Skeletal muscle satellite cell (primary cell): ENCODE measurements around the gene COX19.
A peak's percentile ranks its signal among the peaks of the same experiment; 100 is the strongest.

Source experiments
- H3K27me3 ChIP-seq: 2 replicates; pipeline ENCODE4 v1.7.0; 2013; ENCODE audit warnings: low read length; ENCODE audit not compliant: control insufficient read depth, insufficient read depth
- H3K36me3 ChIP-seq: 2 replicates; pipeline ENCODE4 v1.7.0; 2013; ENCODE audit warnings: mild to moderate bottlenecking, control low read depth, low read length; ENCODE audit not compliant: insufficient read depth
- H3K4me1 ChIP-seq: 2 replicates; pipeline ENCODE4 v1.7.0; 2013; ENCODE audit warnings: low read length; ENCODE audit not compliant: control insufficient read depth, insufficient read depth
- H3K4me2 ChIP-seq: 2 replicates; pipeline ENCODE4 v1.7.0; 2013; ENCODE audit warnings: mild to moderate bottlenecking, low read length
- H3K4me3 ChIP-seq: 2 replicates; pipeline ENCODE4 v1.7.0; 2013; ENCODE audit warnings: low read length
- H3K9ac ChIP-seq: 2 replicates; pipeline ENCODE4 v1.7.0; 2013; ENCODE audit warnings: mild to moderate bottlenecking, low read depth, low read length, moderate library complexity
- H3K9me3 ChIP-seq: replicated peaks from 2 replicates; pipeline ENCODE4 v1.7.0; 2013; ENCODE audit warnings: mild to moderate bottlenecking, control low read depth, low read length

COX19 gene

DNA sequence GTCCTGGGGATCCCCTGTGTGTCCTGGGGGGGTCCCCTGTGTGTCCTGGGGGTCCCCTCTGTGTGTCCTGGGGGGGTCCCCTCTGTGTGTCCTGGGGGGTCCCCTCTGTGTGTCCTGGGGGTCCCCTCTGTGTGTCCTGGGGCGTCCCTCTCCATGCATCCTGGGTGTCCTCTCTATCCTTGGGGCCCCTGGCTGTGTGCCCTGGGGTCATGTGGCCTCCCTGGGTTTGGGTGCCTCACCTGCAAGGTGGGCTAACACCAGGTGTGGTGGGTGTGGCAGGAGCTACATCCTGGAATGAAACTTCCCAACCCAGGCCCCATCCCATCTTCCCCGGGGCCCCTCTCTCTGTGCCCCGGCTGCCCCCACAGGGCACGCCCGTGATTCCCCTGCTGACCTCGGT is 12.6 kb upstream of the COX19 start:
- no peak overlapping the region for H3K4me3 ChIP-seq
- no peak overlapping the region for H3K9ac ChIP-seq
- peaks cover 10% of the 10 kb centered on the region for H3K4me1 ChIP-seq
- no peaks in the 10 kb centered on the region for H3K9me3 ChIP-seq
- no peak overlapping the region for H3K4me2 ChIP-seq
- H3K36me3 ChIP-seq, result no peaks in the 10 kb centered on the region
- H3K27me3 ChIP-seq, result peaks cover 32% of the 10 kb centered on the region

DNA sequence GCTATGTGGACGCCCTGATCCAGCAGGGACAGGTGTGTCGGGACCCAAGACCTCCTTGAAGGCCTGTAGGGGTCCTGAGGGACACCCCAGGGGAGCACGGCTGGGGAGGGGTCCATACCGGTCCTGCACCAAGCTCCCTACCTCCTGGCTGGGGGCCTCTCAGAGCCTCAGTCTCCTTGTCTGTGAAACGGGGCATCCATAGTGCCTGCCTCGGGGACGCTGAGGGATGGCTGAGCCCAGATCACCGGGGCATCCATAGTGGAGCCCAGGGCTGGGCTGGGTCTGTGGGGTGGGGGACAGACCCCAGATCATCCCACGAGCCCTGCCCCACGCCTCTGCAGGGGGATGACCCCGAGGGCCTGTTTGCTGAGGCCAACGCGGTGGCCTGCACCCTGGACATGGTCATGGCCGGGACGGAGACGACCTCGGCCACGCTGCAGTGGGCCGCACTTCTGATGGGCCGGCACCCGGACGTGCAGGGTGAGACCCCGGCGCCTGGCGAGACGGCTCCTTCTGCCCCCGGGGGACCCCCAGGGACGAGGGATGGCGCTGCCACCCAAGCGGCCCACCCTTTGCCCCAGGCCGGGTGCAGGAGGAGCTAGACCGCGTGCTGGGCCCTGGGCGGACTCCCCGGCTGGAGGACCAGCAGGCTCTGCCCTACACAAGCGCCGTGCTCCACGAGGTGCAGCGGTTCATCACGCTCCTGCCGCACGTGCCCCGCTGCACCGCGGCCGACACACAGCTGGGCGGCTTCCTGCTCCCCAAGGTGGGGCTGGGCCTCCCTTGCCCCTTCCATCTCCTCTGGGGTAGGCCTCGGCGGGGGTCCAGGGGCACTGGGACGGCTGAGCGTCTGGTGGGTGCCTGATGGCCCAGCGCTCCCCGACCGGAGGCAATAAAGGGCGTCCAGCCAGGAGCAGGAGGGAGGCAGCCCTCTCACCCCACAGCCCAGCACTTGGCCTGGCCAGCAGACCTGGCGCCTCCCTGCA is 11.7 kb upstream of the COX19 start:
- Histone ChIP-seq H3K9me3 (no peaks in the 10 kb centered on the region), H3K27me3 (peaks cover 38% of the 10 kb centered on the region), H3K36me3 (no peaks in the 10 kb centered on the region), H3K4me1 (peaks cover 10% of the 10 kb centered on the region), H3K4me2 (peak overlapping the region; percentile 69), H3K9ac (no peak overlapping the region), H3K4me3 (no peak overlapping the region)

DNA sequence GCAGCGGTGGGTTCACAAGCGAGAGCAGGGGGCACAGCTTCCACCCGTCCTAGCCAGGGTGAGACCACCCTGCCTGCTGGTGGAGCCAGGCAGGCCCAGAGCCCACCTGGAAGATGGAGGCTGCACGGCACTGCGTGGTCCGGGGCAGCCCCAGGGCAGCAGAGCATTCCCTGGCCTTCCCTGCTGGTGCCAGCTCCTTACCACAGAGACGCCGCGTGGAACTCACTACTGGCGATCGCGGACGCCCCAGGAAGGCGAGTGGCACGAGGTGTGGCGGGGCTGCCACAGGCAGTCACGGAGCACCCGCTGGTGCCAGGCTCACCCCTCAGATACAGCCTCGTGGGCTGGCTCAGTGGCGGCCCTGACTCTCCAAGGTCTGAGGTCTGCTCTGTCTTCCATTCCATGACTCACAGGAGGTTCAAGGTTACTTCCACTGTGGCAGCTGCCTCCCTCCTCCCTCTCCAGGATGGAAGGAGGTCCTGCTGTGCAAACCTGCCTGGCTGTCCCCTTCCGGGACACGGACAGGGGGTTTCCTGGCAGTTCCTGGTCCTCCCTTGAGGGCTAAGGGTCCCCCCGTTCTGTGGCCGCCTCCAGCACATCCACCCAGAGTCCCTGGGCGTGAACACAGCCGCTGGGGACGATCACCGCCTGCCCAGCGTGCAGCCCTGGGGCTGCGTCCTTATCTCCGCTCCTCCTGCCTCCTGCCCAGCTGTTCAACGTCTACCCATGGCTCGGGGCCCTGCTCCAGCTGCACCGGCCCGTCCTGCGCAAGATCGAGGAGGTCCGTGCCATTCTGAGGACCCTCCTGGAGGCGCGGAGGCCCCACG is 10.8 kb upstream of the COX19 start:
- peaks cover 33% of the 10 kb centered on the region for H3K27me3 ChIP-seq
- H3K9ac ChIP-seq, result no peak overlapping the region

DNA sequence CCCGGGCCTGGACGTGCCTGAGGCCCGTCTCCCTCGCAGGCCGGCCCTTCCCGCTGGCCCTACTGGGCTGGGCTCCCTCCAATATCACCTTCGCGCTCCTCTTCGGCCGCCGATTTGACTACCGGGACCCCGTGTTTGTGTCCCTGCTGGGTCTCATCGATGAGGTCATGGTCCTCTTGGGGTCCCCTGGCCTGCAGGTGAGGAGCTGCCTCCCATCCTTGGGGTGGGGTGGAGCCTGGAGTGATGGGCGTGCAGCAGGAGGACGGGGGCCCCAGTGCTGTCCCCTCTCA is 9.7 kb upstream of the COX19 start:
- H3K36me3 ChIP-seq, result no peaks in the 10 kb centered on the region
- H3K4me2 ChIP-seq, result no peak overlapping the region
- H3K4me3 ChIP-seq, result no peak overlapping the region
- H3K27me3 ChIP-seq, result peaks cover 26% of the 10 kb centered on the region
- no peak overlapping the region for H3K9ac ChIP-seq
- no peaks in the 10 kb centered on the region for H3K9me3 ChIP-seq
- H3K4me1 ChIP-seq, result peaks cover 10% of the 10 kb centered on the region

More for the DNA sequence above, 10.8 kb upstream of the COX19 start:
- H3K9me3 ChIP-seq, result no peaks in the 10 kb centered on the region
- peaks cover 10% of the 10 kb centered on the region for H3K4me1 ChIP-seq
- H3K4me3 ChIP-seq, result no peak overlapping the region
- peak overlapping the region; percentile 69 for H3K4me2 ChIP-seq
- no peaks in the 10 kb centered on the region for H3K36me3 ChIP-seq

DNA sequence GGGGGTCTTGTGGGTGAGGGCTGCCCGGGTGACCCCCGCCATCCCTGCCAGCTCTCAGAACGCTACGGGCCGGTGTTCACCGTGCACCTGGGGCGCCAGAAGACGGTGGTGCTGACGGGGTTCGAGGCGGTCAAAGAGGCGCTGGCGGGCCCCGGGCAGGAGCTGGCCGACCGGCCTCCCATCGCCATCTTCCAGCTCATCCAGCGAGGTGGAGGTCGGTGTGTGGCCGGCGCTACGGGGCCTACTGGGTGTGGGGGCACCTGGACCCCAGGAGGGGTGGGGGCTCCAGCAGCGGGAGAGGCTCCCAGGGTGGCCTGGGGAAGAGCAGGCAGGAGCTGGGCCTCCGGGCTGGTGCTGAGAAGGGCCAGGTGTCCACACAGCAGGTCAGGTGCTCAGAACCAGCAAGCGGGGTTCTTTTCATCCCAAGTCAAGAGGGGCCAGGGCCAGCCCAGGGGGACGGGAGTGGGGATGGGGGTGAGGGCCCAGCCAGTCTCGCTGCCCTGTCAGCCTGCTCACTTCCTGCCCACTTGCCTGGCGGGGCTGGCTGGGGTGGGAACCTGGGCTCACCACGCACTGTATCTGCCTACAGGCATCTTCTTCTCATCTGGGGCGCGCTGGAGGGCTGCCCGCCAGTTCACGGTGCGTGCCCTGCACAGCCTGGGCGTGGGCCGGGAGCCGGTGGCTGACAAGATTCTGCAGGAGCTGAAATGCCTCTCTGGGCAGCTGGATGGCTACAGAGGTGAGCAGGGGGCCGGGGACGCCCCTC is 9.2 kb upstream of the COX19 start:
- no peak overlapping the region for H3K9ac ChIP-seq

DNA sequence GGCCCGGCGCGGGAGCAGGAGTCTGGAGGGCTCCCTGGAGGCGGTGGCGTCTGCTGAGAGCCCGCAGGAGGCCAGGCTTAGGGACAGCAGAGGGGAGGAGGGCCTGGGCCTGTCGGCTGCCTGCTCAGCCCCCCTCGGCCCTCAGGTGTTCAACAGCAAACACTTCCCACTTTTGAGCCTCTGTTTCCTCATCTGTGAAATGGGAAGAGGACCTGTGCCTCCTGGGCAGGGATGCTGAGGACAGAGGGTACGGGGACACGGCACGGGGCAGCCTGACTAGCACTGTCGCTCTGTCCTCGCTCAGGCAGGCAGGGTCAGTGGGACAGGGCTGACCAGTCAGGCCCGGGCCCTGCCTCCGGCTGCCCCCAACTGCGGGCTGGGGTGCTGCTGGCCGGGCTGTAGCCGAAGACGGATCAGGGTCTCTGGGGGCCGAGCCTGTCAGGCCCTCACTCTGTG is 8.3 kb upstream of the COX19 start:
- H3K4me3 ChIP-seq, result no peak overlapping the region
- H3K36me3 ChIP-seq, result no peaks in the 10 kb centered on the region
- peaks cover 30% of the 10 kb centered on the region for H3K27me3 ChIP-seq
- peaks cover 10% of the 10 kb centered on the region for H3K4me1 ChIP-seq
- H3K4me2 ChIP-seq, result no peak overlapping the region
- H3K9me3 ChIP-seq, result no peaks in the 10 kb centered on the region
- H3K9ac ChIP-seq, result no peak overlapping the region

More for the DNA sequence above, 9.2 kb upstream of the COX19 start:
- Histone ChIP-seq H3K27me3 (peaks cover 30% of the 10 kb centered on the region), H3K9me3 (no peaks in the 10 kb centered on the region), H3K4me2 (no peak overlapping the region), H3K4me3 (no peak overlapping the region), H3K36me3 (no peaks in the 10 kb centered on the region), H3K4me1 (peaks cover 10% of the 10 kb centered on the region)

DNA sequence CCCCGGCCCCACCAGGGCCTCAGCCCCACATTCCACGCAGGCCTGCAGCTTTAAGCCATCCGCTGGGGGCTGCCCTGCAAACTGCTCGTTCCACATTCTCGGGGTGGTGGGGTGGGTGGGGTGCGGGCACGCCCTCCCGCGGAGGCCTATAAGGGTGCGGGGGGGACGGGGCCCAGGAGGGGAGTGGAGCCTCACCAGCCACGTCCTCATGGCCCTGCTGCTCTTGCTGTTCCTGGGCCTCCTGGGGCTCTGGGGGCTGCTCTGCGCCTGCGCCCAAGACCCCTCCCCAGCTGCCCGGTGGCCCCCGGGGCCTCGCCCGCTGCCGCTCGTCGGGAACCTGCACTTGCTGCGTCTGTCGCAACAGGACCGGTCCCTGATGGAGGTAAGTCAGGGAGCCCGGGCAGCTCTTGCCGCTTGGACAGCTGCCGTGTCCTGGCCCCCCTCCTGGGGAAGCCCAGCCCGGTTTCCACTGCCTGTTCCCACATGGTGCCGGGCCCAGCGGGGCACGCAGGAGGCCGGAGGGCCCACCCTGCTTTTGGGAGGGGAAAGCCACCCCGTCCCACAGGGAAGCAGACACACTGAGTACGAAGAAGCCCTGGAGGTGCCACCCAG is 7.8 kb upstream of the COX19 start, which contains the start of gene CYP2W1:
Gene CYP2W1, plus strand, starts transcription at position 178 of the 612 bp plus-strand sequence. Its CDS starts 31 bp downstream, at position 209.
- Histone ChIP-seq H3K4me3 (no peak within 1 kb of the TSS), H3K9ac (no peak within 1 kb of the TSS), H3K9me3 (no peaks in the 10 kb centered on the region), H3K27me3 (peaks cover 30% of the 10 kb centered on the region), H3K36me3 (no peaks in the 10 kb centered on the region), H3K4me1 (peaks cover 10% of the 10 kb centered on the region), H3K4me2 (no peak within 1 kb of the TSS)

DNA sequence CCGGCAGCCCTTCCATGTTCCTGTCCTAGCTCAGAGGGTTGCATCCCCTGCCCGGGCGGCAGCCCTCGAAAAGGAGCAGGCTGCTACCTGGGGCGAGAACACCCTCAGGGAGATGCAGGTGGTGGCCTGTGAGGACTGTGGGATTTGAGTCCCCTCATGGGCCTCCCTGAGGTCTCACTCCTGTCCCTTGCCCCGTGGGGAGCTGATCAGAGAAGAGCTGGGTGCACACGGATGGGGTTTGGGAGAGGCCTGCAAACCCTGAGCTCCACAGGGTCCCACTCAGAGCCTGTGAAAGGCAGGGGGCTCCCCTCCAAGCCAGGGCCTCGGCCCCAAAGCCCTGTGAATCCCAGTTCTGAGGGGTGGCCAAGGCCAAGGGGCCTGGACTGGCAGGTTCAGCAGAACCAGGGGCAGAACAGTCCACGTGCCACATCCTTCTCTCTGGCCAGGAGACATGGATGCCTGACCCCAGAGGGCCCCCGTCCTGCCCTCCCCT is 7.2 kb upstream of the COX19 start:
- Histone ChIP-seq H3K4me1 (peaks cover 10% of the 10 kb centered on the region), H3K4me3 (no peak overlapping the region), H3K9ac (no peak overlapping the region), H3K27me3 (peaks cover 30% of the 10 kb centered on the region), H3K36me3 (no peaks in the 10 kb centered on the region), H3K9me3 (no peaks in the 10 kb centered on the region), H3K4me2 (no peak overlapping the region)

DNA sequence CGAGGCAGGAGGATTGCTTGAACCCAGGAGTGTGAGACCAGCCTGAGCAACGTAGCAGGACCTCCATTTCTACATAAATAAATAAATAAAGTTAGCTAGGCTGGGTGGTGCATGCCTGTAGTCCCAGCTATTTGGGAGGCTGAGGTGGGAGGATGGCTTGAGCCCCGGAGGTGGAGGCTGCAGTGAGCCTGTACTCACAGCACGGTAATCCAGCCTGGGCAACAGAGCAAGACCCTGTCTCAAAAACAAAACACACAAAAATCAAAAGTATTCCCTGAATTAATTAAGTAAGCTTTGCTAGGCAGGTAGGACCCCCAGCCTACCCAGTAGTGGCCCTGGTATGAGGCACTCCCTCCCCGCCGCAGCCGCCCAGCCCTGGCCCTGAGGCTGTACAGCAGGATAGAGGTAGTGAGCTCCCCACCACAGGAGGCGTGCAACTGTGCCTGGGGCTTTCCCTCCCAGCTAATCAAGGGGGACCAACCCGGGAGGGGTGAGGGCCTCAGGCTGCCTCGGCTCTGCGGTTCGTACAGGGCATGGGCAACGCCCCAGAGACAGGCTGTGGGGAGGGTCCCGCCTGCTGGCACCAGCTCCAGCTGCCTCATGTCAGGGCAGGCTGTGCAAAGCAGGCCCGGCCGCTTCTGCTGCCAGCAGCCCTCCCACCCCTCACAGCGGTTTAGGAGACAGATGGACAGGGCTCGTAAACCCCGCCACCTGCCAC is 6.6 kb upstream of the COX19 start:
- Histone ChIP-seq H3K36me3 (no peaks in the 10 kb centered on the region), H3K9ac (no peak overlapping the region), H3K4me3 (no peak overlapping the region), H3K9me3 (no peaks in the 10 kb centered on the region), H3K27me3 (peaks cover 30% of the 10 kb centered on the region), H3K4me2 (no peak overlapping the region), H3K4me1 (peaks cover 10% of the 10 kb centered on the region)

DNA sequence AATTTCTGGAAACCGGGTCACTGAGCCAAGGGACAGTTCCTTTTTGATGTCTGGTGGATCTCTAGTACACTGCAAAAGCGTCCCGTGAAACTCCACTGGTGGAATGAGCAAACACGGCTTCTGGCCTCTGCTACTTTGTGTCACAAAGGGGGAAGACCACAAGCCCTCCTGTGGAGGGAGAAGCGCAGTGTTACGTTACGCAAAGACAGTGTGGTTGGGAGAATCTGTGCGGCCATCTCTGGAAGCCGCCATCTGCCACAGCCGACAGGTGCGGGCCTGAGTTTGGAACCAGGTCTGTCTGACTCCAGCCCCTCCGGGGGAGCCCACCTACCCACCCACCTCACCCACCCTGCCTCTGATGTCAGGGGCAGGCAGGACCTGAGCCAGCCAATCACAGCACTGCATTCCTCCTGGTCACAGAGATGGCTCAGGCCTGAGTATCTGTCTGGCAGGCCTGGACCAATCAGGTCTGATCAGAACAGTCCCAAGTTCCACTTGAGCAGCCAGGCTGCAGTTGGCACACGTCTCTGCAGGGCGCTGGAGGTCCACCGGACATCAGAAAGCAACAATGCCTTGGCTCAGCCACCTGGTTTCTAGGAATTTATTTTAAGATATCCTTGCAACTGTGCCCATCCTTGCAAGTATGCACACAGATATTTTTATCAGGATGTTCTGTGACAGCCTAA is 4.7 kb upstream of the COX19 start:
- peaks cover 22% of the 10 kb centered on the region for H3K27me3 ChIP-seq
- peaks cover 3% of the 10 kb centered on the region for H3K4me1 ChIP-seq
- no peaks in the 10 kb centered on the region for H3K9me3 ChIP-seq
- no peak overlapping the region for H3K4me2 ChIP-seq
- H3K9ac ChIP-seq, result no peak overlapping the region
- no peak overlapping the region for H3K4me3 ChIP-seq
- H3K36me3 ChIP-seq, result no peaks in the 10 kb centered on the region
